Measurements from ENCODE around the gene STK38L.

STK38L gene

DNA sequence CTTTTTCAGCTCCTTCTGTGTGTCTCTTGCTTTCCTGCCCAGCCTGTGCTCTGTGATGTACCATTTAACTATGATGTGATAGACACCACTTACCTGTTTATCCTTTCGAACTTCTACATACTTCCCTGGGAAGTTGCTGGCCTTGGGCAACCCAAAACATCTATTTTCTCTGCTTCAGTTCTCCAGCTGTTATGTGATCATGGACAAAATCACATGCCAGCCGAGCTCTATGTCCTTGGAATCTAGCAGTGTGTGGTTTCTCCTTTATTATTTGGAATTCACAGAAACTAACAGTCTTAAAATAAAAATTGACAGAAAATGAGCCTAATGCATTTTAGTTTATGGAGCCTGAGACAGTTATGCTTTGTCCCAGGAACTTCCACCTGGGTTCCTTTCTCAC is 111.4 kb downstream of the STK38L start:
- Histone ChIP-seq H3K4me2 (no peak overlapping the region), H3K9ac (no peak overlapping the region), H3K36me3 (no peaks in the 10 kb centered on the region), H3K9me3 (replicated peaks in 1 of 11) (no peaks in the 10 kb centered on the region), H3K4me1 (no peaks in the 10 kb centered on the region), H3K27ac (no peak overlapping the region), H4K20me1 (no peaks in the 10 kb centered on the region), H3K27me3 (no peaks in the 10 kb centered on the region), H3K4me3 (no peak overlapping the region)
- no peak for TF ChIP-seq Cebpa-rat (IDR thresholded peaks at IDR 0.05)

GRCh38 chr12:27355979-27356378 is 111.9 kb downstream of the STK38L start:
- H3K9ac ChIP-seq, result no peak overlapping the region
- H4K20me1 ChIP-seq, result no peaks in the 10 kb centered on the region

GRCh38 chr12:27359578-27360340 is 115.7 kb downstream of the STK38L start:
- Histone ChIP-seq H3K27me3 (no peaks in the 10 kb centered on the region), H4K20me1 (no peaks in the 10 kb centered on the region), H3K4me3 (no peak overlapping the region), H3K4me1 (no peaks in the 10 kb centered on the region), H3K9me3 (replicated peaks in 1 of 11) (peaks cover 0 to 5% (median 0%) of the 10 kb centered on the region in 11 experiments; a peak in 2 of 22 replicates), H3K9ac (no peak overlapping the region), H3K36me3 (no peaks in the 10 kb centered on the region), H3K27ac (no peak overlapping the region), H3K4me2 (no peak overlapping the region)
- TF ChIP-seq Cebpa-rat (IDR thresholded peaks at IDR 0.05), result no peak

More at GRCh38 chr12:27355979-27356378, 111.9 kb downstream of the STK38L start:
- Histone ChIP-seq H3K4me2 (no peak overlapping the region), H3K27ac (no peak overlapping the region), H3K9me3 (replicated peaks in 1 of 11) (no peaks in the 10 kb centered on the region), H3K27me3 (no peaks in the 10 kb centered on the region), H3K4me1 (no peaks in the 10 kb centered on the region), H3K4me3 (no peak overlapping the region), H3K36me3 (no peaks in the 10 kb centered on the region)
- TF ChIP-seq Cebpa-rat (IDR thresholded peaks at IDR 0.05), result no peak

DNA sequence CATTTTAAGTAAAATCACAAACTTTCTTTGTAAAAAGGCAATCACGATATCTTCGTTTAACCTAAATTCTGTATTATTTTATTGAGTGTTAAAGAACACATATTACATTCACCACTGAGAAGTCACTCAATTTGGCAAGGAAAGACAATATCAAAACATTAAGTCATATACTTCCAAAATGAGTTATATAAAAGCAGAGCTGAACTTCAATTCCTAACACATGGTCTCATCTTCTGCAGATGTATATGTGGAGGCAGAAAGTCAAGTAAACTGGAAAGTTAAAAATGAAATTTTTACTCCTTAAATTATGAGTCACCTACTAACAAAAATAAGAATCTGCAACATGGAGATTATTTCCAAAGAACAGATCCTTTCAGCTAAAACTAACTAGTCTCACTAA is 117.3 kb downstream of the STK38L start:
- Histone ChIP-seq H3K4me1 (no peaks in the 10 kb centered on the region), H3K9me3 (replicated peaks in 1 of 11) (peaks cover 0 to 5% (median 0%) of the 10 kb centered on the region in 11 experiments; a peak in 2 of 22 replicates), H3K27me3 (no peaks in the 10 kb centered on the region), H3K9ac (no peak overlapping the region), H3K4me2 (no peak overlapping the region), H3K4me3 (no peak overlapping the region), H3K36me3 (no peaks in the 10 kb centered on the region), H4K20me1 (no peaks in the 10 kb centered on the region), H3K27ac (no peak overlapping the region)
- TF ChIP-seq Cebpa-rat (IDR thresholded peaks at IDR 0.05), result no peak

DNA sequence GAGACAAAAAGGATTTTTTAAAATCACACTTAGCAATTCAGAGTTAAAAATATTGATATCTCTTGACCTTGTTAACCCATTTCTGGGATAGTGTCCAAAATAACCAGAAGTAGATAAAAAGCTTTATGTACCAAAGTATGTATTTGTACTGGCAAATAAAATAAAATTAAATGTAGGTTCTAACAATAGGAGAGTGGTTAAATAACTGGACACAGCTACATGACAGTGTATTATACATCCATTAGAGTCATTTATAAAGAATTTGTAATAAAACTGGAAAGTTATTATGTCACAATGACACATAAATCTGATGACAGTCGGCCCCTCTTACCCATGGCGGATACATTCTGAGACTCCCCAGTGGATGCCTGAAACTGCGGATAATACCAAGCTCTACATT is 122.5 kb downstream of the STK38L start:
- no peak overlapping the region for H3K4me2 ChIP-seq
- H3K36me3 ChIP-seq, result peaks cover 0 to 7% (median 0%) of the 10 kb centered on the region in 11 experiments; a peak in 2 of 22 replicates
- no peak overlapping the region for H3K27ac ChIP-seq
- no peak overlapping the region for H3K9ac ChIP-seq
- peaks cover 0 to 5% (median 0%) of the 10 kb centered on the region in 11 experiments; a peak in 2 of 22 replicates for H3K9me3 ChIP-seq (replicated peaks in 1 of 11)
- no peaks in the 10 kb centered on the region for H4K20me1 ChIP-seq
- no peak overlapping the region for H3K4me3 ChIP-seq
- no peaks in the 10 kb centered on the region for H3K4me1 ChIP-seq
- no peak for TF ChIP-seq Cebpa-rat (IDR thresholded peaks at IDR 0.05)
- no peaks in the 10 kb centered on the region for H3K27me3 ChIP-seq

DNA sequence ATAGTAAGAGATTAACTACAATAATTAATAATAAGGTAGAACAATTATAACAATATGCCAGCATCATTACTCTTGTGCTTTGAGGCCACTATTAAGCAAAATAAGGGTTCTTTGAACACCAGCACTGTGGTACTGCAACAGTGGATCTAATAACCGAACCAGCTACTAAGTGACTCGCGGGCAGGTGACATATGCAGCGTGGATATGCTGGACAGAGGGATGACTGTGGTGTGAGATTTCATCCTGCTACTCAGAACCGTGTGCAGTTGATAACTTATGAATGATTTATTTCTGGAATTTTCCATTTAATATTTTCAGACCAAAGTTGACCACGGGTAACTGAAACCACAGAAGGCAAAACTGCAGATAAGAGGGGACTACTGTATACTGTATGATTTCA is 123.0 kb downstream of the STK38L start:
- Histone ChIP-seq H3K27me3 (no peaks in the 10 kb centered on the region), H3K9ac (no peak overlapping the region), H3K4me3 (no peak overlapping the region), H3K27ac (no peak overlapping the region), H4K20me1 (no peaks in the 10 kb centered on the region), H3K9me3 (replicated peaks in 1 of 11) (peaks cover 0 to 9% (median 2%) of the 10 kb centered on the region in 11 experiments; a peak in 4 of 22 replicates), H3K4me2 (no peak overlapping the region), H3K4me1 (no peaks in the 10 kb centered on the region), H3K36me3 (peaks cover 0 to 7% (median 0%) of the 10 kb centered on the region in 11 experiments; a peak in 2 of 22 replicates)
- TF ChIP-seq Cebpa-rat (IDR thresholded peaks at IDR 0.05), result no peak

Measured in BLaER1 treated with 17β-estradiol and CSF1 and Interleukin-3, amounts not matched to agents 10 nM and 100 nM (cell line).